Stimulated activated CD8-positive, alpha-beta memory T cell treated with anti-CD3 and anti-CD28 coated beads, Interleukin-2, amount 100 ng/mL, for 1 hour (primary cell): ENCODE data around the gene SYT15.

ENCODE experiments used
- DNase-seq, 2 donors: peaks; one replicate each; pipeline ENCODE4 v3.0.0-alpha.2; 2020; ENCODE audit warnings: low read depth in 2 of 2

SYT15 gene

GRCh38 chr10:46544989-46545791 is 33.7 kb upstream of the SYT15 start:
- no peak for DNase-seq

DNA sequence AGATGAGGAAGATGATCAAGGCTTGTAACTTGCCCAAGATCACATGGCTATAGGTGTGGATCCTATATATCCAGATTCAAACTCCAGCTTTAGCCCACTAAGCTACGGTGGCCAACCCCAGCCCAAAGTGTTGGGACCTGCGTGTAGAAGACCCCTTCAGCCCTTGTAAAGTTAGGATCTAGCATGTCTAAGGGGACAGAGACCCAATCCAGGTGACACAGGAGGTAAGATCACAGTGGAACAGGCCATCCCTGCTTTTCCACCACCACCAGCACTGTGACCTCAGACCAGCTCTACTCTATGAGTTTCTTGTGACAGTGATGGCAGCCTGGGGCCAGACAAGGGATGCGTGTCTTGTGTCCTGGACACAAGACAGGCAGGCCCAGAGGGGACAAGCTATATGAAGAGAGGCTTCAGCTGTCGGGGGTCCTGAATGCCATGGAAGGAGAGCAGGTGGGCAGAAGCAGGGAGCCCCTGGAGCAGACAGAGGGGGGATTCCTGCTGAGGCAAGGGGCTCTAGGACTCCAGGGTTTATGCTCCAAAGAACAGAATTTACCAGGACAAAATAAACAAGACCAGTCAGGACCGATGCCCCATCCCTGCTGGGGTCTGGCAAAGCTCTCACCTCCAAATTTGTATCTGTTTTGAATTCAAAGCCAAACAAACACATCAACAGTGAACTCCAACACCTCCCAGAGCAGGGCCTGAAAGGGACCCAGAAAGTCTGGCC is 32.9 kb upstream of the SYT15 start:
- DNase-seq, result no peak

- no peak for DNase-seq
Measured at GRCh38 chr10:46546591-46547540, 32.1 kb upstream of the SYT15 start.

DNA sequence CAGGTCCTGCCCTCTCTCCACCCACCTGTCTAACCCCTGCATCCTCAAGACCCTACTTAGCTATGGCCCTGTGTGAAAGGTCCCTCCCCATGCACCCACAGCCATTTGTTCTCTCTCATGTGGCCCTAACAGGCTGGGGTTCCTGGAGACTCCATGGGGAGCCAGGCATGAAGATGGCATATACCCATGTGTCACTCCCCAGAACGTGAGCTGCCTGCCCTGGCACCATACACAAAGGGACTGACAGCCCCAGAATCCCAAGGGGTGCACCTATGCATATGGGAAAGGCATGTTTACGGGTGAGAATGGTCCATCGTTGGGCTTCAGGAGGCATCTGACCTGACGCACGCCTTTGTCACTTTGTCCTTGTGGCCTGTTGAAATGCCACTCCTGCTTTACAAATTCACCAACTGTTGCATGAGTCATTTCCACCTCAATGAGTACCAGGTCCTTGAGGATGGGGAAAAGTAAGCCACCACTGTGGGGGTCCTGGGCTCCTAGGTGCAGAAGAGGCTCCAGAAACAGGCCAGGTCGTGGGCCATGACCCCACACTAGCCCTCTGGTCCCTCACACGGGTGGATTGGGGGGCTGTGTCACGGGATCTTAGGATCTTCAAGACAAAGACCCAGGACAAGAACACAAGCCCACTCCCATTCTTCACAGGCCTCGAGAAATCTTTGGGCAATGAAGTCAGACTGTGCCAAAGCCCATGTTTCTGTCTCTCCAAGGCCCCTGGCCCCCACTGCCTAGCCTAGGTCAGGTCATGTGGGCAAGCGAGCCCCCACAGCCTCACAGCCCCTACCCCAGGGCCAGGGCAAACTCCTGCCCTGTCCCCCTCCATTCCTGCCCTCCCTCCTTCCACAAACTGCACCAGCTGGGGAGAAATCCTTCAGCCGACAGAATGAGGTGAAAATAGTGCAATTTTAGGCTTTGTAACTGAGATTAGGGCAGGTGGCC is 31.1 kb upstream of the SYT15 start:
- no peak for DNase-seq

- no peak for DNase-seq
Measured at GRCh38 chr10:46548498-46549090, 30.3 kb upstream of the SYT15 start.

- DNase-seq, result no peak
Measured at GRCh38 chr10:46549171-46550075, 29.5 kb upstream of the SYT15 start.

- no peak for DNase-seq
Measured at GRCh38 chr10:46550076-46550790, 28.7 kb upstream of the SYT15 start.

DNA sequence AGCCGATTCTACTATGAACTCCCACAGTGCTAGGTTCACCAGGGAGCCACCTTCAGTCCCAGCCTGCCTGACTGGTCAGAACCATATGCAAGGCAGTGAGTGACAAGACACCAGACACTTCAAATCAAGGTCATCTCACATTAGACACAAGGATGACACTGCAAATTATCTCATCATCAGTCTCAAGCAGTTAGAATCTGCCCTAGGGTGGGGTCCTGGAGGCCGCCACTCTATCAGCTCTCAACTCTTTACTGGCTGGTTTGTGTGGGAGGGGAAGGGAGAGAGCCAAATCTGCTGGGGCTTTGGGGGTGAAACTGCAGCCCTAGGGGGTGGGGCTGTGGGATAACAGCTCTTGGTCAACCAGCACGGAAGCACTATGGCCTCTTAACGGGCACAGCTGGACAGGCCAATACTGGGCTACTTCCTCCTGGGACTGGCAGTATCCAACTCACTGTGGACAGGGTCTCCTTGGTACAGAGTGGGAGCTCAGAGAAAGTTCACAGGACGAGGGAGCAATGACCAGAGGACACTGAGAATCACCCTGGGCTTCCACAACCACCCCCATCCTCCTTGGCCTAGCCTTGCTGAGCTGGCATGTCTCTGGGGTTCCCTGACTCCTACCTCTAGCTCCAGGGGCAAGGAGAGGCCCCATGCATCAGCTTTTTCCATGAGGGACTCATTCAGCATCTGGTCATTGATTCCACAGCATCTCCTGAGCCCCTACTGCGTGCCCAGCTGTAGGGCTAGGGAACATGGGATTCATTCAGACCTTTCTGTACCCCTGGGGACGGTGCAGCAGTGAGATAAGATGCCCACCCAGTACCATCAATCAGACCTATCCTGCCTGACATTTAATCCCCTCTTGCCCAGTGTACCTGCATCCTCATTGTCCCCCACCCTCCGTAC is 27.9 kb upstream of the SYT15 start:
- no peak for DNase-seq

GRCh38 chr10:46551701-46552525 is 27.0 kb upstream of the SYT15 start:
- DNase-seq, result no peak

- DNase-seq, result no peak
Measured at GRCh38 chr10:46552526-46553237, 26.2 kb upstream of the SYT15 start.

DNA sequence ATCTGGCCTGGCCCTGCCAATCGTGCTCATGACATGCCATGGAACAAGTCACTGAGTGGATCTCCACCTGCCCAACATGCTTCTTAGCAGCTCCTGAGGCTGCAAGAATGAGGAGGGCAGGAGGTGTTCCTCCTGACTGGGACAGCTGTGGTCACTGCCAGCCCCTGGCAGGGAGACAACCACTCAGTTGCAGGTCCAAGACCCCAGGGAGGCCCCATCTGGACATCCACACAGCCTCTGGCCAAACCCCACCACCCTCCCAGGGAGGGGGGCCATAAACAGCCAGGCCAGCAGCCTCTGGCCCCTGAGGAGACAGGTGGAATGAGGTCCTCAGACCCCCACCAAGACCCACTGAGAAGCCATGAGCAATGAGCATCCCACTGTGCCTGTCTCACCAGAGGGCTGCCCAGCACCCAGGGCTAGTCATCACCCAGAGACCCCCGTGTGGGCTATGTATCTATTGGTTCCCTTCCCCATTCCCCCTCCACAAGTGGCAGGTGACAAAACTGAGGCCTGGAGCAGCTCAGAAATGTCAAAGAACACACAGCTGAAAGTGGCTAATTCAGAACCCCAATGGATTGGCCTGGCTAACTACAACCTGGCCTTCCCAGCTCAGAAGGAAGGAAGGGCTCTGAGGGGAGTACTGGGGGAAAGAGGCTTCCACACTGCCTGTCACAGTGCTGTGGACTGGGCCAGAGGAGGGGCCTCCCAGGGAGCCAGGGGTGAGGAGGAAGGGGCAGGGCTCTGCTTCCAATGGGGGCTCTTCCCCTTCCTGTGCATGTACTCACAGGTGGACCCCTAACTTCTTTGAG is 25.5 kb upstream of the SYT15 start:
- DNase-seq, result no peak

- no peak for DNase-seq
Measured at GRCh38 chr10:46554166-46554781, 24.7 kb upstream of the SYT15 start.

DNA sequence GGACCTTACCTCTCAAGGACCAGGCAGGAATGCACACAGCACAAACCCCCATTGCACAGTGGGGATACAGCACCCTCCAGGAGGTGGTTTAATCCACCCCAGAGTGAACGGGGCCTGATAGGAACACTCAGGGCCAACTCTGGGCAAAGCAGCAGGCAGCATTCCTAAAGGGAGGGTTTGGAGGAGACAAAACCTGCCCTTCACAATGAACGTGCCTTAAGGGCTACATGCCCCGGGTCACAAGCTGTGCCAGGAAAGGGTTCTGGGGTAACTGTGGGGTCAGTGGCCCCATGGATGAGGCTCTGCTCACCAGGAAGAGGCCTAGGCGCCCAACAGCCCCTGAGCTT is 23.6 kb upstream of the SYT15 start:
- no peak for DNase-seq

- no peak for DNase-seq
Measured at GRCh38 chr10:46555713-46556514, 23.0 kb upstream of the SYT15 start.
